ENCODE measurements around the gene PLCXD1.
A peak's percentile ranks its signal among the peaks of the same experiment; 100 is the strongest.

The PLCXD1 gene

DNA sequence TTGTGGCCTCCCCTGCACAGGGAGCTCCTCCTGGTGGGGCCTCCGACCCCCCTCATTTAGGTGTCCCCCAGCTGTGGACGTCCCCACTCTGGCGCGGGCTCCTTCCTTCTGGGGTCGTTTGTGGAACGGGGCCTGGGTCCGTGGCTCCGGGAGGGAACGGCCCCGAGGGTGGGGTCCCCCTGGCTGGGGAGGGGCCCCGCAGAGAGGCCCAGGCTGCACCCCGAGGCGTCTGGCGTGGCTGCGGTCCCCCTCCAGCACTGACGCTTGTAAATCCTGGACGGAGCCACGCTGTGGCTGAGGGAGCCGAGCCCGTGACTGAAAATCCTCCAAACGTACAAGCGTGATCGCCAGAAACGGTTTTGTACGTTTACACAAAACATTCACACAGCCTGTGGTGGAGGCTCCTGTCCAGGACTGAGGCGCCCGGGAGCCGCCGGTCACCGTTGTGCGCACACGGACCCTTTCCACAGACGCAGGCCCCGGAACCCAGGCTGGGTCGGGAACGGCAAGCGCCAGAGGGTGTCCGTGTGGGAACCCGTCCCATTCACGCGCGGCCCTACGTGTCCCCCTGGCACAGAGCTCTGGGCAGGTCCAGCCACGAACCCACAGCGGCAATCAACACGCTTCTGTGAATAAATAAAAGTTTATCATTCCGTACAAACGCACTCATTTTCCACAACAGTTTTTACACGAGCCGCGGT lies 52.6 kb downstream of the PLCXD1 start:
- DNase-seq (ENCODE audit: low spot score), result no peak

DNA sequence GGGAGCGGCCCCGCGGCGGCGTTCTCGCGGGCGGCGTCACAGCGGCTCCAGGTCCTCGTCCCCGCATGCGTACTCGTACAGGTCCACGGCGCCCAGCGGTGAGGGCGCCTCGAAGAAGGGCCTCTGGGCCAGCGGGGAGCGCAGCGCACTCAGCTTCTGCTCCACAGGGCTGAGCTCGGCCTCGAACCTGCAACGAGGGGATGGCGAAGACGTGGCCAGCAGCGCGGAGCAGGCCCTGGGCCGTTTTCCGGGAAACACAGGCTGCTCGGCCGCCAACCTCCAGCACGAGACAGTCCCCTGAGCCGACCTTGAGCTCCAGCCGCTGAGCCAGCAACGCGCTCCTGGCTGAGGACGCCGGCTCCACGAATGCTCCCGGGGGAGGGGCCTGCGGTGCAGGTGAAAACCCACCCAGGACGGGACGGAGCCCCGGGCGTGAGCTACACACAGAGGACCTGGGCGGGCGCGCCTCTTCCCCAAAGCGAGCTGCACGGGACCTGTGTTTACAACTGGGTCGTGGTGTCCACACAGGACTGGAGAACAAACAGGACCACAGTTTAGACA lies 53.2 kb downstream of the PLCXD1 start:
- no peak for DNase-seq (ENCODE audit: low spot score)

DNA sequence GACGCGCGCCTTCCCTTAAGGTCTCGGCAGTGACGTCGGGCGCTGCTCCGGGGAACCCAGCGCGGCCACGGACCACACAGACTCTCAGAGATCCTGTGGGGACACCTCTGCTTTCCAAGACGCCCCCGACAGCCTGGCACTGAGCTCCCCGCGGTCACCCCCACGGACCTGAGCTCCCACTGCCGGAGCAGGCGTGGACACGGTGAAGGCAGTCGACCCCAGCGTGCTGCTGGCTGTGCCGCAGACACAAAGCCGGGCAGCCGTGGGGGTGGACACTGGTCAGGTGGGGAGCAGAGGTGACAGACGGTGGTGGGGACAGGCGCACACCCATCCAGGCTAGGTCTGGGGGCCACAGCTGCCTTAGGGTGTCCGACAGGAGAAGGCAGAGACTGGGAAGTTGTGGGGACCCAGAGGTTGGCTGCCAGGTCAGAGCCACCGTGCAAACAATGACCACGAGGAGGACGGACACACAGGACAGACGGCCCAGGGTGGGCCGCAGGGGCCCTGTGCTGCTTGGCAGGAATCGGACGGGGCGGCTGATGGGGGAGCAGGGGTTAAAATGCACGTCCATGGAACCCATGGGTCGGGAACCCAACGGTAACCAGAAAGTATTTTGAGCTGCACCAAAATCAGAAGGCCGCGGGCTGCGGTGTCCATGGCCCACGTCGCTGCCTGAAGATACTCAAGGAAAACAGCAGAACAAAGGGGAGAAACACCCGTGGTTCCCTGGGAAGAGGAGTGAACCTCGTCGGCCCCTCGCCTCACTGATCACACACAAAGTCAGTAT lies 54.0 kb downstream of the PLCXD1 start:
- DNase-seq (ENCODE audit: low spot score), result no peak

DNA sequence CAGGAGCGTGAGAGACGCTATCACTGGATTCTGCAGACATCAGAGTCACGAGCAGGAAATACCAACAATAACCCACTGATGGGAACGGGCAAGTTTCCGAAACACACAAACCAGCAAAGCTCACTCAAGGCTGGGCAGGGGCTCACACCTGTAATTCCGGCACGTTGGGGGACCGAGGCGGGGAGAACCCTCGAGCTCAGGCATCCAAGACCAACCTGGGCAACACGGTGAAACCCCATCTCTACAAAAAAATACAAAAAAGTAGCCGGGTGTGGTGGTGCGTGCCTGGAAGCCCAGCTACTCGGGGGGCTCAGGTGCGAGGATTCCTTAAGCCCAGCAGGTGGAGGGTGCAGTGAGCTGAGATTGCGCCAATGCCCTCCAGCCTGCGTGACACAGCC lies 54.6 kb downstream of the PLCXD1 start:
- DNase-seq (ENCODE audit: low spot score), result no peak

DNA sequence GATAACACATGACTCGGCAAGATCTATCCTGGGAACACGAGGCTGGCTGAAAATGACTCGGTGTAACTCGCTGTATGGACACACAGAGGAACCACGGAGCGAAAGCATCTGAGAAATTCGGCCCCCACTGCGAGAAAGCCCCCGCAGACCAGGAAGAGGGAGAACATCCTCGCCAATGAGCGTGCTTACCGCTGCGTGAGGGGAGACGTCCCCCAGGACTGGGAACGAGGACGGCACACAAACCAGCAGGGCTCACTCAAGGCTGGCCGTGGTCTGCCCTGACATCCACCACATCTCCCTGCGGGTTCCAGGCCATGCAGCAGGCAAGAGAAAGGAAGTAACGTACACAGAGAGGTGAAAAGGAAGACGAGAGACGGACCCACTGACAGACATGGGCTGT lies 55.0 kb downstream of the PLCXD1 start:
- no peak for DNase-seq (ENCODE audit: low spot score)

DNA sequence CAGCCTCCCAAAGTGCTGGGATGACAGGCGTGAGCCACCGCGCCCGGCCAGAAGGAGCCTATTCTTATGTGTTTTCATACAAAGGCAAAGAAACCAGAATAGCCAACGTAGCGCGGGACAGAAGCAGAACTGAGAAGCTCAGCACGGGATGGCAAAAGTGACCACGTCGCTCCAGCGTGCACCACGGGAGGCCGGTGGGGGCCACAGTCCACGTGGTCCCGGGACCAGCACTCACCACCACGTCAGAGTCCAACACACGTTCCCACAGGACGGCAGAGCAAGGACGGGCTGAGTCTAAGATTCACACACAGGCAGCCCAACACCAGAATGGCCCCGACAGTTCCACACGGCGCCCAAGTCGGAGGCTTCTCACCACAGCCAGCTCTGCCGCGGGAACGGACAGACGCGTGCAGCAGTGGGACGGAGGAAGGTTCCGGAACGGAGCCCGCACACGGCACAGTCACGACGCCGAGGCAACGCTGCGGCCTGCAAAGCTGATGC lies 56.2 kb downstream of the PLCXD1 start:
- DNase-seq (ENCODE audit: low spot score), result no peak

DNA sequence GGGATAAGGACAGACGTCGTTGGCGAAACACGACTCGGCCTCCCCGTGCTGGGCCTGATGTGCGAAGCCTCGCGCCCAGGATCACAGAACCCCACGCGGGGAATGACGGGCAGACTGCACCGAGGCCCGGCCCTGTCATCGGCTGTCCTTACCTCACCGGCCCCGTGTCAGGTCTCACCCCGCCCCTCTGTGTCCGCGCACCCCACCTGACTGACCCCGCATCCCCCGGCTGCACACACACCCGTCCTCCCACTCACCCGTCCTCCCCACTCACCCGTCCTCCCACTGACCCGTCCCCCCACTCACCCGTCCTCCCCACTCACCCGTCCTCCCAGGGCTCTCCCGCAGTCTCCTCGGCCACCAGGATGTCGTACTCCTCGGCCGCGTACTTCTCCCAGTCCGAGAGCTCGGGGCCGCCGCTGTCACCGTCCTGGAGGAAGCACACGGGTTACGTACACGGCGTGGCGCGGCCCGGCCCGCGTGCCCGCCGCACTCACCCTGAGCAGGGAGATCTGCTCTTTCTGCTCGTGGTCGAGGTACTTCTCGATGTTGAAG lies 57.2 kb downstream of the PLCXD1 start:
- DNase-seq (ENCODE audit: low spot score), result no peak

DNA sequence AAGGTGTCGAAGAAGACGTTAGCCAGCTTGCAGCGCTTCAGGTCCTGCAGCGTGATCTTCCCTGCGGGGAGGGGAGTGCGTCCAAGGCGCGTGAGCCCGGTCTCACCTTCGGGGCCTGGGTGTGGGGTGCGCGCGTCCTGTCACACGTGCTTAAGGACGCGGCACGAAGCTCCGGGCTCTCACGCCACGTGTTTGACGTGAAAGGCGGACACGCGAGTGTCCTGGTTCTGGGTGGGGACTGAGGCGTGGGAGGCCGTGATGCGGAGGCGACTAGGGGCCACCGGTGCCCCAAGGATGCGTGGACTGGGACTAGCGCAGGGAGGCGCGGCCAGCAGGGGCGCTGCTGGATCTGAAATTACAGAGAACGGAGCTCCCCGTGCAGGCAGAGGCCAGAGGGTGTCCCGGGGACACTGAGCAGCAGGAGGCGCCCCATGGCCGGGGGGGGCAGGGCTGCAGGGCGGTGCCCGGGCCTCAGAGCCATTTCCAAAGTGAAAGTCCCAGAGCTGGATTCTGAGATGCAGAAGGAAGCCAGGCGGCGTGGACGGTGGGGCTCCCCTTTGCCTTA lies 57.7 kb downstream of the PLCXD1 start:
- DNase-seq (ENCODE audit: low spot score), result no peak

DNA sequence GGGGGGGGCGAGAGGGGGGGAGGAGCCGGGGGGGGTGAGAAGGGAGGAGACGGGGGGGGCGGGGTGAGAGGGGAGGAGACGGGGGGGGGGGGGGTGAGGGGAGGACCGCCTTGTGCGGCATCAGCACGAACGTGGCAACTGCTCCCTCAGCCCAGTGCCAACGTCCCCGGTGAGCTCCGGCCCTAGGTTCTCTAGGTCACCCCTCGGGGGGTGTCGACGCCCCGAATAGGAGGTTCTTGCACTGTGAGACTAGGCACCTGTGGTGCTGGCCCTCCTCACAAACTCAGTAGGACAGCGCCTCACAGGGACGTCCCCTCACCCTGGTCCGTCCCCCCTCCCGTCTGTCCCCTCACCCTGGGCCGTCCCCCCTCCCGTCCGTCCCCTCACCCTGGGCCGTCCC lies 58.9 kb downstream of the PLCXD1 start:
- DNase-seq (ENCODE audit: low spot score), result no peak

DNA sequence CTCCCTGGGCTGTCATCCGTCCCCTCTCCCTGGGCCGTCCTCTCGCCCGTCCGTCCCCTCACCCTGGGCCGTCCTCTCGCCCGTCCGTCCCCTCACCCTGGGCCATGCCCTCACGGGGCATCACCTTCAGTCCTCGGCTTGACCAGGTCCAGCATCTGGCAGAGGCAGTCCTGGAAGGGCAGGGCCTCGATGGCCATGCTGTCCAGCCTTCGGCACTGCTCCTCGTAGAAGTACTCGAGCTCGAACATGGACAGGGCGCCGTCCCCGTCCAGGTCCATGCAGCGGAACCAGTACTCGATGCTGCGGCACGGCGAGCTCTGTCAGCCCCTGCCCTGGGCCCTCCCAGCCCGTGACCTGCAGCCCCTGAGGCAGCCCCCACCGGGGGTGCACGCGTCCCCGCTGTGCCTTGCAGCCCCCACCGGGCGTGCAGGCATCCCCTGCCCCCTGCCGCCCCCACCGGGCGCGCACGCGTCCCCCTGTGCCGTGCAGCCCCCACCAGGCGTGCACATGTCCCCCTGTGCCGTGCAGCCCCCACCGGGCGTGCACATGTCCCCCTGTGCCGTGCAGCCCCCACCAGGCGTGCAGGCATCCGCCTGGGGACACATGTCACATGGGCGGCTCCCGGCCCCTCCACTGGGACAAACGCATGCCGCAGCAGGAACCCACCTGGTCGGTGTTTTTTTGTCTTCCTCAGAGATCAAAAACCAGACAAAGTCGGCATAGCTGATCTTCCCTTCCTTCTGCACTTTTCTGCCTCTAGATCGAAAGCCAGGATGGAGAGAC lies 59.7 kb downstream of the PLCXD1 start:
- DNase-seq (ENCODE audit: low spot score), result no peak

DNA sequence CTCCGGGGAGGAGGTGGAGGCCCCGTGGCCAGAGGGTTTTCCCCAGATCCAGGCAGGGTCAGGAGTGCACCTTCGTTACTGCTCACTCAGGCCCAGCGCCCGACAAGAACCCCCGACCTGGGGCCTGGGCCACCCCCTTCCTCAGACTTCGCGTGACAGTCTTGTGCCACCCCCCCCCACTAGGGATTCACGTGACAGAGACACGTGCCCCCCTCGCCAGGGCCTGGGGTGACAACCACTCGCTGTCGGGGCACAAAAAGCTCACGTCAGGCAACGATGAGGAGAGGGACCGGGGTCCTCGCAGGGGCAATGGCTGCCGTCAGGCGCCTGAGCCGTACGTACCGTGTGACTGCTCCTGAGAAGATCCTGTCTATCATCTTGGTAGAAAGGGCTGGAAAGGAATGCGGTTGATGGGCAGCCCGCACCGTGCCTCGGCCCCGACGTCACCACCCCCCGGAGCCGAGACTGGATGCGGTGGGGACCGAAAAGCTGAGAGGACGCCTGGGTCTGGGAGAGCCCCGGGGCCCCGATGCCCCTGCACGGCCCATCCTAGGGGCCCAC lies 60.4 kb downstream of the PLCXD1 start:
- no peak for DNase-seq (ENCODE audit: low spot score)

DNA sequence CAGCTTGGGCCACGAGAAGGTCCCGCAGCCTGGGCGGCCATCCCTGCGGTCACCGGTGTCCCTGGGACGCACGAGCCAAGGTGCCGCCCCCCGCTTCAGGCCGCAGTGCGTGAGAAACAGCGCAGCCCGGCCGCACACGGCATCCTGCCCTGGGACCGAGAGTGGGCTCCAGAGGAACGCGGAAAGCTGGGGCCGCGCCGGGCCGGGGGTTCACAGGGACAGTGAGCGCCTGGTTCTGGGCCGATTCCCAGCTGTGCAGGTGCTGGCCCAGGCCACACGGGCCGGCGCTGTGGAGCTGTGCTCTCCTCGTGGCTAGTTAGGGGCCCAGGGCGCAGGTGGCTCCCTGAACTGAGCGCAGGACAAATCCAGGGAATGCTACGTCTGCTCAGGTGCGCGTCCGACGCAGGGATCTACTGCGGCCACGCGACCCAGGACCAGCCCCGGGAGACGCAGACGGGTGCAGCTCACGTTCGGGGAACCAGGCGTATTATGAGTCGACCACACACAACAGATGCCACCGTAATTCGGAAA lies 63.3 kb downstream of the PLCXD1 start:
- DNase-seq (ENCODE audit: low spot score), result no peak

DNA sequence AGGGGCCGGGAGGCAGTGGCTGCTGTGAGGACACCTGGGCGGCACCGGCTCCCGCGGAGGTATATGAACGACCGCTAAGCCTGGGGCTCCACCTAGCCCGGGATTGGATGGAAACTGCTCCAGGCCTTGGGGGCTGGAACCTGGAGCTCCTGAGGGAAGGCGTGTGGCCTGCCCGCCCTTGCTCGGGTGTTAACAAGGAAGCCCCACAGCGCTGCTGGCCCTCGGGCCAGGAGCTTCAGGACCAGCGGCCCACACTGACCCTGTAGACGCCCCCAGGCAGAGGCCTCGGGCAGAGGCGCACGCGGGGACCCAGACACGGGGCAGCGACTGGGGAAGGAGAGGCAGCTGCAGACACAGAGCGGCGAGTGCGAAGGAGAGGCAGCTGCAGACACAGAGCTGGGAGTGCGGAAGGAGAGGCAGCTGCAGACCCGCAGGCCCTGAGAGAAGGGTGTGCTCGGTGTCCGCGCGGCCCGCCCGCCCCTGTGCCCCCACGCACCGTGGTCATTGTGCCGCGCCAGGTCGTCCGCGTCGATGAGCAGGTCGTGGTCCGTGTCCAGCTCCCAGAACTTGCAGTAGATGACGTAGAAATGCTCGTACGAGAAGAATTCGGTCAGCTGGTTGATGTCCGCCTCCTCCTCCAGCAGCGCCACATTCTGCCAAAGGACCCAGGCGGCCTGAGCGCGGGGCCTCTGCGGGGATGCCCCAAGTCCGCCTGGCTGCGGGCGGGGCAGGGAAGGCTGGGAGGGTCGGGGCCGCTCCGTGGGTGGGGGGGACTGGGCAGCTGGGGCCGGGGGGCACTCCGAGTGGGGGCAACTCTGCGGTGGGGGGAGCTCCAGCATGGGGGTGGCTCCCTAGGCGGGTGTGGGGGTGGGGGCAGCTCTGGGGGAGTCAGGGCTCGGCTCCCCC lies 64.1 kb downstream of the PLCXD1 start:
- no peak for DNase-seq (ENCODE audit: low spot score)

DNA sequence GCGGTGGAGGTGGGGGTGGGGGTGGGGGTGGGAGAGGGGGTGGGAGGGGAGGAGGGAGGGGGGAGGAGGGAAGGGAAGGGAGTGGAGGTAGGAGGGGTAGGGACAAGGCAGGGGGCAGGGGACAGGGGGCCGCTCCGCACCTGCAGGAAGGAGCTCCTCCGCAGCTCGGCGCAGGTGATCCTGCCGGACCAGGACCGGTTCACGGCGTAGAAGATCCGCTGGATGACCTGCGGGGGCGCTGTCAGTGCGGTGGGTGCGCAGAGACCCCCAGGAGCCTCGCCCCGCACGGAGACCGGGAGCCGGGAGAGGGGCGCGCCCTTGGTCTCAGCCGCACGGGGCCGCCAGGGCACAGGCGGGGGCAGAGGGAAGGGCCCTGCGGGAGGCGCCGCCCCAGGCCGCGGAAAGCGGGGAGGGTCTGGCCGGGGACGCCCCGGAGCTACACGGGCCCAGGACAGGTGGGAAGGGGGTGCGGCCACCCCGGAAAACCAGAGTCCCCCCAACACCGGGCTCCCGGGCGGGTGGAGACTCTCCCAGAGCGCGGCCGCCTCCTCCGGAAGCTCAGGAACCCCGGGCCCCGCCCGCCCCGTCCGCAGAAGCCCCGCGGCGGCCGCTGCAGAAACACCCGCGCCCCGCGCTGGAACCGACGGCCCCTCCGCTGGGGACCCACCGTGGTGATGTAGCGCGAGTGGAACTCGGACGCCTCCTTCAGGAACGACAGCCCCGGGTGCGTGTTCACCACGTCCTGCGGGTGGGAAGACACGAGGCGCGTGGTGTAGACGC lies 65.0 kb downstream of the PLCXD1 start:
- DNase-seq (ENCODE audit: low spot score), result no peak

DNA sequence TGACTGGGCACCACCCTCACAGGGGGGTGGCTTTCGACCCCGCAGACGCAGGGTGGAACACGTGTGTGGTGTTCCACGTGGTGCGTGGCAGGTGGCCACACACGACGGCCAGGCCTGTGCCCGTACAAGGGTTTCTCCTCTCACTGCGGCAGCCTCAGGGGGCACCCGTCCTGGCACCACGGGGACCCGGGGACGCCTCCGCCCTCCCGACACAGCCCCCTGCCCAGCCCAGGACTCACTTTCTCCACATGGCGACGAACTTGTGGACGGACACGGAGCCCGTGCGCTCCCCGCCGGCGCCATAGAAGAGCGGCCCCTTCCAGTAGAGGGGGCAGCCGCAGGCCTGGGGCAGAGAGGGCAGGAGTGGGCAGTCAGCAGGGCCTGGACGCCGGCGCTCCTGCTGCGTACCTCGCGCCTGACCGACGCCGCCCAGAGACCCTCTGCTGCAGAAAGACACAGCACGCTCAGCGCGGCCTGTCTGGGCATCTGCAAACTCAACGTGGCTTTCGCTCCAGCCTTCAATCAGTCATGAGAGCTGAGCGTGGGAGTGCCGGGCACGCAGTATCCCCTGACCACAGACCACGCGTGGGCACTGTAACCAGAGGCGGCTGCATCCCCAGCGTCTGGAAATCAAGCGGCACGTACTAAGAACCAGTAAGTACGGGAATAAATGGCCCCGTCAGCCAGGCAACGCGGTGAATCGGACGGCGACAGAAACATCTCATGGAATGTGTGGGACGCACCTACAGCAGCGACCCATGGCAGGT lies 66.4 kb downstream of the PLCXD1 start:
- no peak for DNase-seq (ENCODE audit: low spot score)

DNA sequence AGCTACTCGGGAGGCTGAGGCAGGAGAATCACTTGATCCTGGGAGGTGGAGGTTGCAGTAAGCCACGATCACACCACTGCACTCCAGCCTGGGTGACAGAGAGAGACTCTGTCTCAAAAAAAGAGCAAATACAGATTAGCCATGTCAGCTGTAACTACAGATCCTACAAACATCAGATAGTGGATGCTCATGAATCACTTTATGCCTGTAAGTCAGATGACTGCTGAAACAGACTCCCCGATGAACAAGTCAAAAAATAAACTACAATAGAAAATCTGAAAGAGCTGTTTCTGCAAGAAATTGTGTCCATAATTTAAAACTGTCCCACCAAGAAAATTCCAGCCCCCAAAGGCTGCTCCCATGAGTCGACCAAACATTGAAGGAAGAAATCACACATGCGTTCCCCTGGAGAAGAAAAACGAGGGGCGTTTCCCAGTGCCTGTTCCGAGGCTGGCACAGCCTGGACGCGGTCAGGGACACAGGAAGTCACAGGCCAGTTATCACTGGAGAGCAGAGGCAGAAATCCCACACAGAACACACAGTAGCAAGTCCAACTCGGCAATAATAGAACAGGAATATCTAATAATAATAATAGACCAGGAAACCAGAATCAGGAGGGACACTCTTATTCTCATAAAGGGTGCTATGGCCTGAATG lies 67.4 kb downstream of the PLCXD1 start:
- peak; percentile 50 for DNase-seq (ENCODE audit: low spot score)

DNA sequence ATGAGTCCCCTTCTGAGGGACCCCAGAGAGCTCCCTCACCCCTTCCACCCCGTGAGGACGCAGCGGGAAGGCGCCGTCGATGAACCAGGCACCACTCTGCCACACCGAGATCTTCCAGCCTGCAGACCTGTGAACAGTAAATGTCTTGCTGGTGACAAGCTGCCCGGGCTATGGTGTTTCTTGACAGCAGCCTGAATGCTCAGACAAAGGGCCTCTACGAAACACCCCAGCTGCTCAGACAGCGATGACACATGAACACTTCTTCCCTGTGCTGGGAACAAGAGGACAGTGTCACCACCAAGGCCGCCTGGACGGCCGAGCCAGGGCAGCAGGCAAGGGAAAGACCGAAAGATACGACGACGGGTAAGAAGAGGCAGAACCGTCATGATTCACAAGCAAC lies 68.0 kb downstream of the PLCXD1 start:
- no peak for DNase-seq (ENCODE audit: low spot score)

DNA sequence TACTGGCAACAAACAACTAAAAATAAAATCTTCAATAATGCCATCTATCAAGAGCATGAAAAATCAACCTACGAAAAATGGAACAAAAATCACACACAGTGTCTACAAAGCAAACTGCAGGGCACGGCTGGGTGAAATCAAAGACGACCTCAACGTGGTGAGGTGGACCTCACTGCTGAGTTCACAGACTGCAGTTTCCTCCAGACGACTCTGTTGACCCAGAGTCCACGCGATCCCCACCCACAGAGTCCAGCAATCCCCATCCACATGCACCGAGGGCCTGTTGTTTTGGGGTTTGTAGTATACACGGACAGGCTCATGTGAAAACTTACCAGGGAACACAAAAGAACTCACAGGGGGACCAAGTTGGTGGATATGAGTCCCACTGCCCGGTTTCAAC lies 68.5 kb downstream of the PLCXD1 start:
- DNase-seq (ENCODE audit: low spot score), result no peak

Measured in AG08396 (cell line).